HG03097 (cell line): ENCODE results near the gene UBE2K.
"Not testable (repeated sequence)": the region's sequence is repeated elsewhere in the genome, so short reads cannot be mapped to it uniquely, and the experiment has no call there.

Source experiments
- ATAC-seq: cut with Tn5 transposase; IDR thresholded peaks from one replicate; pipeline ENCODE4 v1.9.1; 2021; ENCODE audit not compliant: unreplicated experiment, low FRiP score

Gene UBE2K

GRCh38 chr4:39786838-39787237, 88.9 kb downstream of the UBE2K start:
- no peak for ATAC-seq

- no peak for ATAC-seq
Measured at GRCh38 chr4:39792128-39792527, 94.2 kb downstream of the UBE2K start.

GRCh38 chr4:39792529-39792928, 94.6 kb downstream of the UBE2K start:
- ATAC-seq = no peak

- ATAC-seq = not testable (repeated sequence)
Measured at GRCh38 chr4:39792976-39793375, 95.0 kb downstream of the UBE2K start.

- ATAC-seq = no peak
Measured at GRCh38 chr4:39802005-39802404, 104.1 kb downstream of the UBE2K start.

DNA sequence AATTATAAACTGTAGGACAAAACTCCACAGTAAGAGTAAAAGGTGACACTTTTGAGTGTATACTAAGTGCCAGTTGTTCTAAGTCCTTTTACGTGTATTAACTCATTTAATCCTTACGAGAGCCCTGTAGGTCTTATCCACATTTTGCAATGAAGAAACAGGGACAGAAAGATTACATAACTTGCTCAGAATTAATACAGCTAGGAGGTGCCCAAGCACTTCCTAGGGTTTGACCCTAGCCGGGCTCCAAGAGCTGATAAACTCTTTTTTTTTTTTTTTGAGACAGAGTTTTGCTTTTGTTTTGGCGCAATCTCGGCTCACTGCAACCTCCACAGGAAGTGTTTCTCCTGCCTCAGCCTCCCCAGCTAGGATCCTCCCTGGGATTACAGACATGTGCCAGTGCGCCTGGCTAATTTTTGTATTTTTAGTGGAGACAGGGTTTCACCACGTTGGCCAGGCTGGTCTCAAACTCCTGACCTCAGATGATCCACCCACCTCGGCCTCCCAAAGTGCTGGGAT, 110.4 kb downstream of the UBE2K start:
- ATAC-seq = no peak

- ATAC-seq = no peak
Measured at GRCh38 chr4:39812500-39812899, 114.6 kb downstream of the UBE2K start.

DNA sequence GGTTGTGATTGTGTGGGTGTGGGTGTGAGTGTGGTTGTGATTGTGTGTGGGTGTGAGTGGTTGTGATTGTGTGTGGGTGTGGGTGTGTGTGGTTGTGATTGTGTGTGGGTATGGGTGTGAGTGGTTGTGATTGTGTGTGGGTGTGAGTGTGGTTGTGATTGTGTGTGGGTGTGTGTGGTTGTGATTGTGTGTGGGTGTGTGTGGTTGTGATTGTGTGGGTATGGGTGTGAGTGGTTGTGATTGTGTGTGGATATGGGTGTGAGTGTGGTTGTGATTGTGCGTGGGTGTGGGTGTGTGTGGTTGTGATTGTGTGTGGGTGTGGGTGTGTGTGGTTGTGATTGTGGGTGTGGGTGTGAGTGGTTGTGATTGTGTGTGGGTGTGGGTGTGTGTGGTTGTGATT, 115.1 kb downstream of the UBE2K start:
- not testable (repeated sequence) for ATAC-seq

GRCh38 chr4:39813761-39814160, 115.8 kb downstream of the UBE2K start:
- ATAC-seq = not testable (repeated sequence)

- no peak for ATAC-seq
Measured at GRCh38 chr4:39814403-39815185, 116.7 kb downstream of the UBE2K start.

- ATAC-seq = no peak
Measured at GRCh38 chr4:39818646-39819045, 120.7 kb downstream of the UBE2K start.

GRCh38 chr4:39820186-39820585, 122.2 kb downstream of the UBE2K start:
- no peak for ATAC-seq

GRCh38 chr4:39821951-39822350, 124.0 kb downstream of the UBE2K start:
- no peak for ATAC-seq

GRCh38 chr4:39822662-39823061, 124.7 kb downstream of the UBE2K start:
- no peak for ATAC-seq

DNA sequence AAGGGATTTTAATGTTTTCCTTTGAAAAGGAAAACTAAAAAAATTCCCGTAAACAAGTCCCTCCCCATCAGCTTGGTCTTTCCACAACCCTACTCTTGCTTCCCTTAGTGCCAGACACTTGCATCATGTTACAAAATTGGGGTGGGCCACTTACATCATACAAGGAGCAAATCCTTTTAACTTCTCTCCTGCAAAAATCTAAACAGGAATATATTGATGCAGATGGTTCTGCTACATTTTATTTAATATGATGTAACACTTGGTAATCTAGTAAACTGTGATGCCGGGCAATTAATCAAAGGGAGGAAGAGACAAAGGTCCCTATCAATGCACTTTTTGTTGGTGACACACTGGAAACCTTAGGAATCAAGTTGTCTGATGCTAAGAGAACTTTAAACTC, 125.3 kb downstream of the UBE2K start:
- ATAC-seq = no peak

GRCh38 chr4:39825090-39825489, 127.2 kb downstream of the UBE2K start:
- ATAC-seq = no peak

DNA sequence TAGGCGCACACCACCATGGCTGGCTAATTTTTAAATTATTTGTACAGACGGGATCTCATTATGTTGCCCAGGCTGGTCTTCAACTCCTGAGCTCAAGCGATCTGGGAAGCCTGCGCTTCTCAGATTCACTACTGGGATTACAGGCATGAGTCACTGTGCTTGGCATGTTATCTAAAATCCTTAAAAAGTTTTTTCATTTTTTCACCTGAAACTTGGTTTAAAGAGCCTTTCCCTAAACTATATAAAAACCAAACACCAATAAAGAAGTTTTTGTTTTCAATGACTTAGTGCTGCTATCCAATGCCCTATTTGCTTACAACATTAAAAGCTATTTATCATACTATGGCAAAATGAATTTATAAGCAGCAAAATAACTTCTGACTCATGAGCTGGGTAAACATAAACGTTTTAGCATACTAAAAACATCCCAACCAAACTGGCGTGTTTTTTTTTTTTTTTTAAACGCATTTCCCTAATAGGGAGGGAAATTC, 127.8 kb downstream of the UBE2K start:
- no peak for ATAC-seq
